ENCODE results near the gene AMACR. TPM values are rescaled to one million over a fixed set of nuclear protein-coding genes. Genes with fewer than 3 reads are reported as not detected.

Gene AMACR
- total and polyA plus RNA-seq, 2 donors (not counting 3 experiments of a cell fraction or from before 2014, with no cell fraction given): 6.7 to 8.7 TPM

DNA sequence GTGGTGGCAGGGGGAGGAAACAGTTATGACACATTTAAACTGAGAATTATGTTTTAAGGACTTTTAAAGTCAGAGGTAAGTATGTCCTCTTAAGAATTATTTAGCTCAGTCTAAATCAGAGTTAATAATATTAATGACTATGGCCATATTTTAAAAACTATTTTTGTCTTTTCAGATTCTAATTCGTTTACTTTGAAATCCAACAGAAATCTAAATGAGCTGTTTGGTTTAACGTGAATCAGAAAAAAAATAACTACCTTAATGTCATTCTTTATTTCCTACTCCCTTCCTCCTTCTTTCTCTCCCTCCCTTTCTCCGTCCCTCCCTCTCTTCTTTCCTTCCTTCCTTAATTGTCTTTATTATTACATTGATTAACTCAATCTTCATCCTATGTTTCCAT, 20.5 kb upstream of the AMACR start:
- H3K4me2 ChIP-seq (ENCODE audit: insufficient read depth, low read length): no peak overlapping the region
- no peaks in the 10 kb centered on the region for H3K79me2 ChIP-seq (ENCODE audit: control insufficient read depth, insufficient read depth, low read length)
- no peaks in the 10 kb centered on the region for H3K27me3 ChIP-seq (ENCODE audit: control insufficient read depth in 2 of 2, insufficient read depth in 2 of 2, low read length in 2 of 2)
- ChIA-PET POLR2A (no interaction called here), CTCF (interaction anchor here (1.1 kb wide), 1 partner anchor 11 kb away, joined by 3 read pairs; no protein-coding TSS in a partner anchor)
- H3K9ac ChIP-seq (replicated peaks; ENCODE audit: extremely low read depth, insufficient read depth, low read length): no peak overlapping the region
- H2AFZ ChIP-seq (ENCODE audit: low read depth, low read length): no peak overlapping the region
- intact Hi-C loops (cut with micrococcal nuclease): no loop called here
- no peak for FAIRE-seq
- DNase-seq (ENCODE audit: low read depth, low spot score): no peak
- no peaks in the 10 kb centered on the region for H3K4me1 ChIP-seq (ENCODE audit: control insufficient read depth, extremely low read depth, insufficient read depth, low read length)
- dilution Hi-C loops (cut with MboI; ENCODE audit: extremely low pct_ligation_motif_present, low sequenced_read_pairs): no loop called here
- H3K27ac ChIP-seq (ENCODE audit: insufficient read depth, low read depth, low read length): no peak overlapping the region
- no TSS peak for BruUV-seq (replicated peaks)
- H4K20me1 ChIP-seq (replicated peaks; ENCODE audit: control insufficient read depth, extremely low read depth, insufficient read depth, low read length): no peaks in the 10 kb centered on the region
- no peak for TF ChIP-seq EZH2 (IDR thresholded peaks at IDR 0.05; ENCODE audit: borderline replicate concordance, low read depth, low read length, severe bottlenecking)
- no peak for TF ChIP-seq FOS (IDR thresholded peaks at IDR 0.05; ENCODE audit: borderline replicate concordance, insufficient read depth, low read length)
- no peak for TF ChIP-seq POLR2AphosphoS5 (IDR thresholded peaks at IDR 0.05; ENCODE audit: insufficient read depth, low read depth, low read length)
- H3K36me3 ChIP-seq (ENCODE audit: control insufficient read depth in 2 of 2, extremely low read depth in 1 of 2, insufficient read depth in 2 of 2, low read length in 2 of 2): no peaks in the 10 kb centered on the region
- H3K9me1 ChIP-seq (replicated peaks; ENCODE audit: control insufficient read depth, extremely low read depth, insufficient read depth, low read length): no peaks in the 10 kb centered on the region
- no peak overlapping the region for H3K4me3 ChIP-seq (replicated peaks in 1 of 3; ENCODE audit: insufficient read depth in 1 of 3, low read depth in 1 of 3, low read length in 3 of 3)
- H3K9me3 ChIP-seq (replicated peaks; ENCODE audit: control insufficient read depth, insufficient read depth, low read length): no peaks in the 10 kb centered on the region

DNA sequence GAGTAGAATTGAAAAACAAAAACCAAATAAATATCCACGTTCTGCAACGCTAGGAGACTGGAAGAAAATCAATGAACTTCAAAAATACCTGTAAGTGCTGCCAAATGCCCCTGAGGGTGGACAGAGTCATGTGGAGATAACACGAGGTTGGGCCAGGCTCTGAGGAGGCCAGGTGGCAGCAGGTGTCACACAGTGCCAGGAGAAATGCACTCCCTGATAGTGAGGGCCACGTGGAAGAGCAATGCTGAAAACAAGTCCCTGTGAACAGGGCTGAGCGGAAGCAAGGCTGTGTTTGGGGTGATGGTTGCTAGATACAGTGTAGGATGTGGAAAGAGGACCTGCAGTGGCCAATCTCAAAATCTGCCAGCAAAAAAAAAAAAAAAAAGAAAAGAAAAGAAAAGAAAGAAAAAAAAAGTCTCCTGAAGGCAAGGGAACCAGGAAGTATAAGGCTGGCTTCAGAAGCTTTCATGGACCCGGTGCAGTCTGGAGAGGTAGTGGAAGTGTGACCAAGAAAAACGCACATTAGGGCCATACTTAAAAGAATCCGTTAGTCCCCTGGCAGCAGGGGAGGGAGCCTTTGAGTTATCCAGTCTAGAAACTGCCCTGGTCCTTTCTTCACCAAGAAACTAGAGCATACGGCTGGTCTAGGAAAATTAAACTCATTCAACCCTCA, 18.4 kb upstream of the AMACR start:
- intact Hi-C loops (cut with micrococcal nuclease) (no loop called here), dilution Hi-C loops (cut with MboI; ENCODE audit: extremely low pct_ligation_motif_present, low sequenced_read_pairs) (no loop called here)
- Histone ChIP-seq H3K27ac (ENCODE audit: insufficient read depth, low read depth, low read length) (no peak overlapping the region), H3K9ac (replicated peaks; ENCODE audit: extremely low read depth, insufficient read depth, low read length) (no peak overlapping the region), H3K4me3 (replicated peaks in 1 of 3; ENCODE audit: insufficient read depth in 1 of 3, low read depth in 1 of 3, low read length in 3 of 3) (no peak overlapping the region), H3K4me1 (ENCODE audit: control insufficient read depth, extremely low read depth, insufficient read depth, low read length) (no peaks in the 10 kb centered on the region), H3K9me1 (replicated peaks; ENCODE audit: control insufficient read depth, extremely low read depth, insufficient read depth, low read length) (no peaks in the 10 kb centered on the region), H3K9me3 (replicated peaks; ENCODE audit: control insufficient read depth, insufficient read depth, low read length) (no peaks in the 10 kb centered on the region), H4K20me1 (replicated peaks; ENCODE audit: control insufficient read depth, extremely low read depth, insufficient read depth, low read length) (no peaks in the 10 kb centered on the region), H3K79me2 (ENCODE audit: control insufficient read depth, insufficient read depth, low read length) (no peaks in the 10 kb centered on the region), H2AFZ (ENCODE audit: low read depth, low read length) (no peak overlapping the region), H3K4me2 (ENCODE audit: insufficient read depth, low read length) (no peak overlapping the region), H3K36me3 (ENCODE audit: control insufficient read depth in 2 of 2, extremely low read depth in 1 of 2, insufficient read depth in 2 of 2, low read length in 2 of 2) (no peaks in the 10 kb centered on the region), H3K27me3 (ENCODE audit: control insufficient read depth in 2 of 2, insufficient read depth in 2 of 2, low read length in 2 of 2) (no peaks in the 10 kb centered on the region)
- TF ChIP-seq POLR2AphosphoS5 (IDR thresholded peaks at IDR 0.05; ENCODE audit: insufficient read depth, low read depth, low read length) (no peak), FOS (IDR thresholded peaks at IDR 0.05; ENCODE audit: borderline replicate concordance, insufficient read depth, low read length) (no peak)
- CTCF ChIA-PET: interaction anchor here (0.7 kb wide), 1 partner anchor 1949 kb away, joined by 5 read pairs; no protein-coding TSS in a partner anchor
- no peak for FAIRE-seq
- BruUV-seq (replicated peaks): no TSS peak
- POLR2A ChIA-PET: no interaction called here
- DNase-seq (ENCODE audit: low read depth, low spot score): no peak
